Measurements from ENCODE around the gene BCL3.

Gene BCL3

DNA sequence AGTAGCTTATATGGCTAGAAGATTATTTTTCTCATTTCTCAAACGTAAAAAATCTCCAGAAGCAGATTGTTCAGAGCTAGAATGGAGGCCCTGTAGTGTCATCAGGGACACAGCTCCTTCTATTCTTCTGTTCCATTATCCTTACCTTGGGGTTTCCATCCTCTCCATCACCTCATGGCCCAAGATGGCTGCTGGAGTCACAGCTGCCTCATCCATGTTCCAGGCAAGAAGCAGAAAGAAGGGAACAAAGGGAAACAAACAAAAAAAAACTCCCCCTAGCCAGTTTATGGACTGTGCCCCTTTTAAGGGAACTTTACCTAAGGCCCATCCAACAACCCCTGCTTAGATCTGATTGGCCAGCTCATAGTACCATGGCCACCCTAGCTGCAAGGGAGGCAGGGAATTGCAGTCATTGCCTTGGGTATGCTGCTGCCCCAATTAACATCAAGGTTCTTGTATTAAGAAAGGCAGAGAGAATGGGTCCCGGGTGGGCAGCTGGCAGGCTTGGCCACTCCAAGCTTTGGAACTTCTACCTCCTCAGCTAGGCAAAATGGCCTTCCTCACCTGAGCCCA, 33.8 kb upstream of the BCL3 start:
- TF ChIP-seq GATA2 (IDR thresholded peaks at IDR 0.05; ENCODE audit: low read depth, low read length) (no peak), GATA3 (IDR thresholded peaks at IDR 0.05; ENCODE audit: low read depth, low read length) (no peak)

DNA sequence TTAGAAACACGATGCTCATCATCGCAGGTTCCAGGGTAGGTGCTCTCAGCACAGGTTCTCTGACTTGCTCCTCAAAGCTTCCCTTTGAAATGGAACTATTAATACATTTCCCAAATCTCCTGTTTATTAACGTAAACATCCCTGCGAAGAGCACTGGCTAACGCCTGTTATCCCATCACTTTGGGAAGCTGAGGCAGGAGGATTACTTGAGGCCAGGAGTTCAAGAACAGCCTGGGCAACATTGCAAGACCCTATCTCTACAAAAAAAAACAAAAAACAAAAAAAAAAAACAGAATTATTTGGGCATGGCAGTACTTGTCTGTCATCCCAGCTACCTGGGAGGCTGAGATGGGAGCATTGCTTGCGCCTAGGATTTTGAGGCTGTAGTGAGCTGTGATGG, 30.9 kb upstream of the BCL3 start:
- TF ChIP-seq GATA3 (IDR thresholded peaks at IDR 0.05; ENCODE audit: low read depth, low read length) (no peak), GATA2 (IDR thresholded peaks at IDR 0.05; ENCODE audit: low read depth, low read length) (no peak)

DNA sequence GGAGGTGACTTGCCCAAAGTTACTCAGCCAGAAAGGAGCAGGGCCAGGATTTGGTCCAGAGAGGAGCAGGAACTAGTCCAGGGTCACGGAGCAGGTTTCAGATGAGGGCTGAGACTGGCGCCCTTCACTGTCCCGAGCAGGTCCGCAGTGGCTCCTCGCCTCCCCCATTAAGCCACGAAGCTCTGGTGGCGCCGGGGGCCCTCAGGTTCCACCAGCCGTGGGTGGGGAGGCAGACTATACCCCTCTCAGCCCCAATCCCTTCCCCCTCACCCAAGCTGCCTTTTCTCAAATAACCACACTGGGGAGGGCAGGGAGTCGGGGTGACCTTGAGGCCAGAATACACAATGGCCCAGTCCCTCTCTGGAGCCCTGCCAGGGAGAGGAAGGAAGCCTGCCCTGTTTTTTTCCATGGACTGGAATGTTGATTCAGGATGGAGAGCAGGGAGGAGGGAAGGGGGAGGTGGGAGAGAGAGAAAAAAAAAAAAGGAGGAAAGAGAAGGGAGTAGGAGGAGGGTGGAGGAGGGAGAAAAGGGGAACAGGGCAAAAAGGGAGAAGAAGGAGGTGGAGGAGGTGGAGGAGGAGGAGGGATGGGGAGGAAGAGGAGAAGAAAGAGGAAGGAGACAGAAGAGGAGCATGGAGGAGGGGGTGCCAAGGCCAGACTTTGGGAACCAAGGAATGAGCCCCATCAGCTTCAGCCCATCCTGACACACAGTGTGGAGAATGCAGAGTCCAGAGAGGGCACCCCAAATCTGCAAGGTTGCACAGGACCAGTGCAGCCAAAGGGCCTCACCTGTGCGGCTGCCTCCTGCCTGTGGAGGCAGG, 29.9 kb upstream of the BCL3 start:
- TF ChIP-seq GATA3 (IDR thresholded peaks at IDR 0.05; ENCODE audit: low read depth, low read length), result no peak
- no peak for TF ChIP-seq GATA2 (IDR thresholded peaks at IDR 0.05; ENCODE audit: low read depth, low read length)

- TF ChIP-seq GATA3 (IDR thresholded peaks at IDR 0.05; ENCODE audit: low read depth, low read length) (no peak), GATA2 (IDR thresholded peaks at IDR 0.05; ENCODE audit: low read depth, low read length) (no peak)
Observed at GRCh38 chr19:44719262-44719701, 29.2 kb upstream of the BCL3 start.

DNA sequence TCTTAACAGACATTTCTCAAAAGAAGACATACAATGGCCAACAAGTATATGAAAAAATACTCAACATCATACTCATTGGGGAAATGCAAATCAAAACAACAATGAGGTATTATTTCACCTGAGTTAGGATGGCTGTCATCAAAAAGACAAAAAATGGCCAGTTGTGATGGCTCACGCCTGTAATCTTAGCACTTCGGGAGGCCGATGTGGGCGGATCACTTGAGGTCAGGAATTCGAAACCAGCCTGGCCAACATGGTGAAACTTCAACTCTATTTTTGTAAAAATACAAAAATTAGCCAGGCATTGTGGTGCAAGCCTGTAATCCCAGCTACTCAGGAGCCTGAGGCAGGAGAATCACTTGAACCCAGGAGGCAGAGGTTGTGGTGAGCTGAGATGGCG, 27.6 kb upstream of the BCL3 start:
- TF ChIP-seq GATA3 (IDR thresholded peaks at IDR 0.05; ENCODE audit: low read depth, low read length), result no peak

DNA sequence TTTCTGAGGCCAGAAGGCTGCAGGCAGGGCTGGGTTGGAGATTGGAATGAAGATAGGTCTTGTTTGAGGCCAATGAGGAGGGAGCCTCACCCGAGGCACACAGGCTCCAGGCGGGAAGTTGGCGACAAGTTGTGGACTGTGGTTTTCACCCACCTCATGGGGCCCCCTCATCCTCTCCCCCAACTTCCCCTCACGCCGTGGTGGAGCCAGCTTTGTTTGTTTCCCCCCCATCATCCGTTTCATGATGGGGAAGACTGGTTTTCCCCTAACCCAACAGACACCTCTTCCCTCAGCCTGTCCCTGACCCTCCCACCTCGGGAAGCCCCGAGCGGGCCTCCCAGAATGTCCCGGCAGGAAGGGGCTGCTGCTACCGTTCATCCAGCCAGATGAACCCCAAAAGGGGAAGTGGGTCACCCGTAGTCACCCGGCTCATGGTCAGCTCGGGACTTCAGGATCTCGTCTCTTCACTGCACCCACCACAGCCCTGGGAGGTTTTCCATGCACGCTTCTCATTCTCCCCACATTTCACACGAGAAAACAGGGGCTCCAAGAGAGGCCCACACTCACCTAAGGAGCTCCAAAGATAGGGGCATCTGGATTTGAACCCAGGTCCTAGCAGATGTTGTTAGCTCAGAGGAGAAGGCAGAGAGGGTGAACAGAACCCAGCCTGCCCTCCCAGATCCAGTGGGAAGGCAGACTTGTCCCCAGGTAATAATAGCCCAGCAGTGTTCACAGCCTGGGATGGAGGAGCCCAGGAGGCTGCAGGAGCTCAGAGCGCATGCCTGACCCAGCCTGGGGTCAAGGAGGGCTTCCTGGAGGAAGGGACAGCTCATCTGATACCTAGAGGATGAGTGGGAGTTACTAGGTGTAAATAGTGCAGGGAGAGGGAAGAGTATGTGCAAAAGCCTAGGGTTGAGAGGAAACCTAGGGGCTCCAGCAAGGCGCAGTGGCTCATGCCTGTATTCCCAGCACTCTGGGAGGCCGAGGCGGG, 26.1 kb upstream of the BCL3 start:
- no peak for TF ChIP-seq GATA2 (IDR thresholded peaks at IDR 0.05; ENCODE audit: low read depth, low read length)
- no peak for TF ChIP-seq GATA3 (IDR thresholded peaks at IDR 0.05; ENCODE audit: low read depth, low read length)

- TF ChIP-seq GATA3 (IDR thresholded peaks at IDR 0.05; ENCODE audit: low read depth, low read length), result no peak
- TF ChIP-seq GATA2 (IDR thresholded peaks at IDR 0.05; ENCODE audit: low read depth, low read length), result no peak
Observed at GRCh38 chr19:44723299-44723951, 25.1 kb upstream of the BCL3 start.

GRCh38 chr19:44723952-44724319, 24.6 kb upstream of the BCL3 start:
- TF ChIP-seq GATA3 (IDR thresholded peaks at IDR 0.05; ENCODE audit: low read depth, low read length) (no peak), GATA2 (IDR thresholded peaks at IDR 0.05; ENCODE audit: low read depth, low read length) (no peak)

DNA sequence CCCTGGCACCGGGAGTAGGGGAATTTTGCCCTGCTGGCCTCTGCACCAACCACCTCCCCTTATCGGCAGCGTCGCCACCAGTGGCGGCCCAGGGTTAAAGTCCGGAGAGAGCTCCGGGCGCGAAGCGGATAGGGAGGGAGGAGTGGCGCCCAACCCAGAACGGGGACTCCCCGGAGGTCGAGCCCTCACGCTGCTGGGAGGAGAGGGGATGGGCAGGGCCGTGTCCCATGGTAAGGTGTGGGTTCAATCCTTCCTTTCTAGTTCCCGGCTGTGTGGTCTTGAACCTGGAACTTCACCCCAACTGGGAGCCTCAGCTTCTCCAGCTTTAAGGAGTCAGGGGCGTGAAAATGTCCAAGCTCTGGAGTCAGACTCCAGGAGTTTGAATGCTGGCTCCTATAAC, 23.3 kb upstream of the BCL3 start:
- TF ChIP-seq GATA3 (IDR thresholded peaks at IDR 0.05; ENCODE audit: low read depth, low read length) (no peak), GATA2 (IDR thresholded peaks at IDR 0.05; ENCODE audit: low read depth, low read length) (no peak)

DNA sequence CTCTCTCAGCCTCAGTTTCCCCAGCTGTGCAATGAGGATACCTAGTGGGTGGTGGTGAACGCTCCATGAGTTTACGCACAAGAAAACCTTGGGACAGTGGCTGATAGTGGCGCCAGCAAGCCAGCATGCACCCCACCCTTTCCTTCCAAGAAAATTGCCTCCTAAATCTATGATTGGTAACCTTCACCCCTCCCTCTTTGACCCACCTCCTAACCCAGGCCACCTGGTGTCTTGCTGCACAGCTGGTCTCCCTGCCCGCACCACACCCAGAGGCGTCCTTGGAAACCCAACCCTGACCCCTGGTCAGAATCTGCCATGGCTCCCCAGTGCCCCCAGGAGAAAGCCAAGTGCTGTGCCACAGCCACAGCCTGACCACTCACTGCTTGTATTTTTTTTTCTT, 22.8 kb upstream of the BCL3 start:
- TF ChIP-seq GATA3 (IDR thresholded peaks at IDR 0.05; ENCODE audit: low read depth, low read length), result no peak
- TF ChIP-seq GATA2 (IDR thresholded peaks at IDR 0.05; ENCODE audit: low read depth, low read length), result no peak

DNA sequence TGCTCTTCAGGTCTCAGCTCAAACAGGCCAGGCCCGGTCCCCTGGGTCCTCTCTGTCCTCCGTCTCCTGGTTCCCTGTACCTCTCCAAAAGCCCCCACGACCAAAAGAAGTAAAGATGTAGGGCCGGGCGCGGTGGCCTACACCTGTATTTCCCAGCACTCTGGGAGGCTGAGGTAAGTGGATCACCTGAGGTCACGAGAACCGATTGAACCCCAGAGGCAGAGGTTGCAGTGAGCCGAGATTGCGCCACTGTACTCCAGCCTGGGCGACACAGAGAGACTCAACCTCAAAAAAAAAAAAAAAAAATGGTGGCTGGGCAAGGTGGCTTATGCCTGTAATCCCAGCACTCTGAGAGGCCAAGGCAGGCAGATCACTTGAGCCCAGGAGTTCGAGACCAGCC, 22.0 kb upstream of the BCL3 start:
- TF ChIP-seq GATA3 (IDR thresholded peaks at IDR 0.05; ENCODE audit: low read depth, low read length) (no peak), GATA2 (IDR thresholded peaks at IDR 0.05; ENCODE audit: low read depth, low read length) (no peak)

GRCh38 chr19:44728178-44728577, 20.3 kb upstream of the BCL3 start:
- TF ChIP-seq GATA2 (IDR thresholded peaks at IDR 0.05; ENCODE audit: low read depth, low read length) (no peak), GATA3 (IDR thresholded peaks at IDR 0.05; ENCODE audit: low read depth, low read length) (no peak)

- TF ChIP-seq GATA2 (IDR thresholded peaks at IDR 0.05; ENCODE audit: low read depth, low read length), result no peak
- TF ChIP-seq GATA3 (IDR thresholded peaks at IDR 0.05; ENCODE audit: low read depth, low read length), result no peak
Observed at GRCh38 chr19:44729516-44730033, 18.9 kb upstream of the BCL3 start.

DNA sequence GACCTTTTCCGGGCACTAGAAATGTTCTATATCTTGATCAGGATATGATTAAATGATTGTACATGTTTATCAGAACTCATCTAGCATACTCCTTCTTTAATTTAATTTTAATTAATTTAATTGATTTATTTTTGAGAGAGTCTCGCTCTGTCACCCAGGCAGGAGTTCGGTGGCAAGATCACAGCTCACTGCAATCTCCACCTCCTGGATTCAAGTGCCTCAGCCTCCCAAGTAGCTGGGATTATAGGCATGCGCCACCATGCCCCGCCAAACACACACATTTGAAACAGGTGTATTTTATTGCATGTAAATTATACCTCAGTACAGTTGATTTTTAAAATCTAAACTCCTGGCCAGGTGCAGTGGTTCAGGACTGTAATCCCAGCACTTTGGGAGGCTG, 17.4 kb upstream of the BCL3 start:
- no peak for TF ChIP-seq GATA3 (IDR thresholded peaks at IDR 0.05; ENCODE audit: low read depth, low read length)
- no peak for TF ChIP-seq GATA2 (IDR thresholded peaks at IDR 0.05; ENCODE audit: low read depth, low read length)

Measured in SH-SY5Y (cell line).